HepG2 (cell line): Measurements from ENCODE around the gene CCDC142. TPM values are rescaled to one million over a fixed set of nuclear protein-coding genes. Genes with fewer than 3 reads are reported as not detected.

Experiments used
- ATAD3A ChIP-seq: sonication (generic); formaldehyde crosslinking; IDR thresholded peaks from 2 replicates; pipeline ENCODE4 v1.4.0; 2020; ENCODE audit warnings: missing genetic modification reagents
- ATF3 ChIP-seq: sonication (generic); formaldehyde crosslinking; IDR thresholded peaks from 2 replicates; pipeline ENCODE4 v1.4.0; 2020; ENCODE audit warnings: missing genetic modification reagents
- CHCHD3 ChIP-seq: sonication (generic); formaldehyde crosslinking; IDR thresholded peaks from 2 replicates; pipeline ENCODE4 v1.8.0; 2022; ENCODE audit warnings: mild to moderate bottlenecking, missing genetic modification reagents, moderate library complexity
- GMEB2 ChIP-seq: IDR thresholded peaks from 2 replicates; pipeline ENCODE4 v1.6.1; 2016; ENCODE audit warnings: missing biosample characterization, missing genetic modification reagents, low read depth
- HMGXB3 ChIP-seq: sonication (generic); formaldehyde crosslinking; IDR thresholded peaks from 2 replicates; pipeline ENCODE4 v1.4.0; 2020; ENCODE audit warnings: missing genetic modification reagents, borderline replicate concordance
- ISX ChIP-seq: sonication (generic); formaldehyde crosslinking; conservative IDR thresholded peaks from 2 replicates; pipeline ENCODE4 v1.5.0; 2020; ENCODE audit warnings: missing genetic modification reagents
- KMT2A ChIP-seq: sonication (generic); formaldehyde crosslinking; IDR thresholded peaks from 2 replicates; pipeline ENCODE4 v1.4.0; 2020; ENCODE audit warnings: missing genetic modification reagents
- MAFF ChIP-seq: IDR thresholded peaks from 2 replicates; pipeline ENCODE4 v1.6.1; 2011; ENCODE audit warnings: low read depth, low read length, improper control_type of control experiment
- MED13 ChIP-seq: sonication (generic); formaldehyde crosslinking; IDR thresholded peaks from 2 replicates; pipeline ENCODE4 v1.5.0; 2020; ENCODE audit warnings: missing genetic modification reagents
- MEF2D ChIP-seq: sonication (generic); formaldehyde crosslinking; IDR thresholded peaks from 2 replicates; pipeline ENCODE4 v1.5.1; 2020; ENCODE audit warnings: mild to moderate bottlenecking, missing genetic modification reagents
- PAF1 ChIP-seq: IDR thresholded peaks from 2 replicates; pipeline ENCODE4 v1.6.1; 2016; ENCODE audit warnings: missing genetic modification reagents, missing compliant biosample characterization
- RCOR2 ChIP-seq: IDR thresholded peaks from 2 replicates; pipeline ENCODE4 v1.6.1; 2016; ENCODE audit warnings: missing biosample characterization, missing genetic modification reagents
- SKIL ChIP-seq: sonication (generic); formaldehyde crosslinking; IDR thresholded peaks from 2 replicates; pipeline ENCODE4 v1.8.0; 2022; ENCODE audit warnings: missing genetic modification reagents, mild to moderate bottlenecking, moderate library complexity, borderline replicate concordance
- ZFP41 ChIP-seq: sonication (generic); formaldehyde crosslinking; IDR thresholded peaks from 2 replicates; pipeline ENCODE4 v1.4.0; 2020; ENCODE audit warnings: mild to moderate bottlenecking, missing genetic modification reagents, borderline replicate concordance
- ZFY ChIP-seq: sonication (generic); formaldehyde crosslinking; IDR thresholded peaks from 2 replicates; pipeline ENCODE4 v1.4.0; 2020; ENCODE audit warnings: missing genetic modification reagents
- ZNF333 ChIP-seq: sonication (generic); formaldehyde crosslinking; IDR thresholded peaks from 2 replicates; pipeline ENCODE4 v1.4.0; 2020; ENCODE audit warnings: mild to moderate bottlenecking, missing genetic modification reagents, borderline replicate concordance
- ZNF383 ChIP-seq: sonication (generic); formaldehyde crosslinking; IDR thresholded peaks from 2 replicates; pipeline ENCODE4 v1.4.0; 2020; ENCODE audit warnings: missing genetic modification reagents, mild to moderate bottlenecking, borderline replicate concordance
- ZNF468 ChIP-seq: sonication (generic); formaldehyde crosslinking; IDR thresholded peaks from 2 replicates; pipeline ENCODE4 v1.8.0; 2022; ENCODE audit warnings: mild to moderate bottlenecking, moderate library complexity, missing genetic modification reagents
- ZNF543 ChIP-seq: sonication (generic); formaldehyde crosslinking; IDR thresholded peaks from 2 replicates; pipeline ENCODE4 v1.4.0; 2020; ENCODE audit warnings: mild to moderate bottlenecking, missing genetic modification reagents
- ZNF558 ChIP-seq: sonication (generic); formaldehyde crosslinking; IDR thresholded peaks from 2 replicates; pipeline ENCODE4 v1.9.0; 2022; ENCODE audit warnings: mild to moderate bottlenecking, missing genetic modification reagents, borderline replicate concordance
- ZNF776 ChIP-seq: sonication (generic); formaldehyde crosslinking; IDR thresholded peaks from 2 replicates; pipeline ENCODE4 v1.4.0; 2020; ENCODE audit warnings: mild to moderate bottlenecking, missing genetic modification reagents
- polyA plus RNA-seq, 8 experiments: library from polyadenylated mRNA; depleted of rRNA in 3 of 8; stranded (reverse) in 7 of 8; unstranded in 1 of 8; fragments of >200 nt; fragmentation: Illumina TruSeq in 4 of 8; extraction: Trizol in 4 of 8; gene quantifications; 2 replicates each; pipeline versions ENCODE4 v1.2.1 to v1.2.3, GENCODE V29; 2011 to 2016; ENCODE audit warnings: low read depth in 4 of 8, missing spikeins in 1 of 8, mixed read lengths in 1 of 8; ENCODE audit not compliant: insufficient read depth in 1 of 8
- total RNA-seq, 5 experiments: library from RNA; depleted of rRNA; stranded (reverse); fragments of >200 nt; fragmentation: Illumina TruSeq; extraction: Trizol; gene quantifications; 2 replicates each; pipeline ENCODE4 v1.2.3, GENCODE V29; 2016; ENCODE audit warnings: low read depth in 1 of 5

CCDC142 gene
- total and polyA plus RNA-seq, 2 of the 13 experiments (the other 11 are each of a cell fraction or from before 2014, with no cell fraction given) = 14.7 to 30.4 TPM

GRCh38 chr2:74502720-74503505, 20.1 kb upstream of the CCDC142 start (continued):
- TF ChIP-seq ZNF468 (CRISPR knock-in tag) (0 out of 2 replicates have a peak, but pooled peaks have one; percentile 90), RCOR2 (no peak), ATAD3A (CRISPR knock-in tag) (no peak), ATF3 (CRISPR knock-in tag) (peak; percentile 25; the same call in 1 of the 2 replicates), MEF2D (CRISPR knock-in tag) (peak; percentile 6; the same call in 1 of the 2 replicates), SKIL (CRISPR knock-in tag) (peak; percentile 71; the same call in 1 of the 2 replicates), HMGXB3 (CRISPR knock-in tag) (no peak), ZNF333 (CRISPR knock-in tag) (peak; percentile 91; the same call in 1 of the 2 replicates), ZNF776 (peak; percentile 61; the same call in 1 of the 2 replicates), CHCHD3 (CRISPR knock-in tag) (peak; percentile 50; the same call in 1 of the 2 replicates), MED13 (CRISPR knock-in tag) (no peak), ZFP41 (CRISPR knock-in tag) (0 out of 2 replicates have a peak, but pooled peaks have one; percentile 34), ZNF558 (CRISPR knock-in tag) (0 out of 2 replicates have a peak, but pooled peaks have one; percentile 29), ISX (CRISPR knock-in tag) (0 out of 2 replicates have a peak, but pooled peaks have one; percentile 23), MAFF (no peak), GMEB2 (no peak), KMT2A (CRISPR knock-in tag) (peak; percentile 60), ZNF543 (CRISPR knock-in tag) (peak; percentile 17; the same call in 1 of the 2 replicates), ZFY (CRISPR knock-in tag) (peak; percentile 57), ZNF383 (CRISPR knock-in tag) (0 out of 2 replicates have a peak, but pooled peaks have one; percentile 18), PAF1 (CRISPR knock-in tag) (0 out of 2 replicates have a peak, but pooled peaks have one; percentile 32)
